Ovary (tissue), 3 donors: ENCODE data around the gene EYA2.

Experiments
- CTCF ChIP-seq, 3 donors: fragments of 450-650 bp in 2 of 3; fragments of 200-600 bp in 1 of 3; IDR thresholded peaks; one replicate each; pipeline versions ENCODE4 v1.5.1 to v1.8.0; 2016 to 2022; ENCODE audit warnings: antibody characterized with exemption in 3 of 3, mild to moderate bottlenecking in 1 of 3
- EP300 ChIP-seq: sonication (generic); formaldehyde crosslinking; IDR thresholded peaks from one replicate; pipeline ENCODE4 v1.6.1; 2017; ENCODE audit warnings: antibody characterized with exemption
- donor health status: DM: no; HTN: no; CAD: no.

- TF ChIP-seq CTCF (IDR thresholded peaks at IDR 0.05) (no peak), EP300 (no peak)
Observed at GRCh38 chr20:46994341-46994740, 99.7 kb downstream of the EYA2 start.
